GM23338 (cell line): ENCODE measurements around the gene KCNQ5. TPM values are rescaled to one million over a fixed set of nuclear protein-coding genes. Genes with fewer than 3 reads are reported as not detected.

Experiments
- ATAC-seq: fragments of 200-7000 bp; cut with Tn5 transposase; 3 replicates; pipeline ENCODE4 v1.9.1; 2020
- DNase-seq: peaks from one replicate; pipeline ENCODE4 v3.0.0-alpha.2; 2015; ENCODE audit warnings: low spot score
- H2AFZ ChIP-seq: fragments of 200-600 bp; sonication (generic); 2 replicates; pipeline ENCODE4 v1.8.0; 2016; ENCODE audit warnings: antibody characterized with exemption, mild to moderate bottlenecking, moderate library complexity
- H3F3A ChIP-seq: fragments of 200-600 bp; sonication (generic); replicated peaks from 2 replicates; pipeline ENCODE4 v1.8.0; 2017; ENCODE audit warnings: antibody characterized with exemption, mixed run types, low read depth
- H3K27ac ChIP-seq: fragments of 200-600 bp; sonication (generic); 2 replicates; pipeline ENCODE4 v1.6.1; 2016; ENCODE audit warnings: low read depth
- H3K27me3 ChIP-seq: fragments of 200-600 bp; sonication (generic); 2 replicates; pipeline ENCODE4 v1.8.0; 2016; ENCODE audit warnings: mild to moderate bottlenecking, mixed run types, moderate library complexity; ENCODE audit not compliant: insufficient read depth
- H3K36me3 ChIP-seq: fragments of 200-600 bp; sonication (generic); 2 replicates; pipeline ENCODE4 v1.8.0; 2016; ENCODE audit warnings: mild to moderate bottlenecking; ENCODE audit not compliant: insufficient read depth
- H3K4me1 ChIP-seq: fragments of 200-600 bp; sonication (generic); 2 replicates; pipeline ENCODE4 v1.8.0; 2016; ENCODE audit warnings: mild to moderate bottlenecking, moderate library complexity; ENCODE audit not compliant: insufficient read depth
- H3K4me2 ChIP-seq: fragments of 200-600 bp; sonication (generic); 2 replicates; pipeline ENCODE4 v1.7.1; 2017; ENCODE audit warnings: mixed run types
- H3K4me3 ChIP-seq: fragments of 200-600 bp; sonication (generic); 2 replicates; pipeline ENCODE4 v1.6.1; 2016; ENCODE audit warnings: mixed run types
- H3K79me2 ChIP-seq: fragments of 200-600 bp; sonication (generic); replicated peaks from 2 replicates; pipeline ENCODE4 v1.8.0; 2017; ENCODE audit warnings: mild to moderate bottlenecking; ENCODE audit not compliant: insufficient read depth
- H3K9me2 ChIP-seq: fragments of 200-600 bp; sonication (generic); 2 replicates; pipeline ENCODE4 v1.8.0; 2017; ENCODE audit not compliant: insufficient read depth
- H4K20me1 ChIP-seq: fragments of 200-600 bp; sonication (generic); replicated peaks from 2 replicates; pipeline ENCODE4 v1.8.0; 2017; ENCODE audit warnings: mild to moderate bottlenecking; ENCODE audit not compliant: insufficient read depth
- H3K27ac Mint-ChIP-seq: 2 replicates; pipeline ENCODE4 v1.8.0; 2020; ENCODE audit warnings: inconsistent platforms, mild to moderate bottlenecking, moderate library complexity, mixed read lengths
- H3K27me3 Mint-ChIP-seq: 3 replicates; pipeline ENCODE4 v1.8.0; 2022; ENCODE audit warnings: low read depth, mild to moderate bottlenecking, moderate library complexity, mixed read lengths, inconsistent platforms; ENCODE audit not compliant: insufficient read depth, poor library complexity
- H3K36me3 Mint-ChIP-seq: 3 replicates; pipeline ENCODE4 v1.8.0; 2021; ENCODE audit warnings: low read depth, mild to moderate bottlenecking, inconsistent platforms, moderate library complexity, mixed read lengths
- H3K4me1 Mint-ChIP-seq: 3 replicates; pipeline ENCODE4 v1.8.0; 2020; ENCODE audit warnings: mild to moderate bottlenecking, inconsistent platforms, mixed read lengths
- H3K4me3 Mint-ChIP-seq: 3 replicates; pipeline ENCODE4 v1.8.0; 2021; ENCODE audit warnings: moderate library complexity, mild to moderate bottlenecking, inconsistent platforms, mixed read lengths
- H3K9me3 Mint-ChIP-seq: 3 replicates; pipeline ENCODE4 v1.8.0; 2020; ENCODE audit warnings: moderate library complexity, mild to moderate bottlenecking, inconsistent platforms, mixed read lengths
- CREB1 ChIP-seq: fragments of 250-450 bp; sonication (Bioruptor Pico); IDR thresholded peaks from 2 replicates; pipeline ENCODE4 v1.5.0; 2020; ENCODE audit warnings: low read depth, mild to moderate bottlenecking, moderate library complexity
- EZH2 ChIP-seq: fragments of 200-600 bp; sonication (generic); IDR thresholded peaks from one replicate; pipeline ENCODE4 v1.8.0; 2017; ENCODE audit warnings: antibody characterized with exemption, mild to moderate bottlenecking, low read depth; ENCODE audit not compliant: unreplicated experiment
- EZH2phosphoT487 ChIP-seq: fragments of 200-600 bp; sonication (generic); IDR thresholded peaks from one replicate; pipeline ENCODE4 v1.8.1; 2018; ENCODE audit warnings: antibody characterized with exemption; ENCODE audit not compliant: unreplicated experiment
- JUNB ChIP-seq: IDR thresholded peaks from one replicate; pipeline ENCODE4 v1.6.1; 2016; ENCODE audit warnings: antibody characterized with exemption; ENCODE audit not compliant: unreplicated experiment
- NANOG ChIP-seq: IDR thresholded peaks from 2 replicates; pipeline ENCODE4 v1.6.1; 2016; ENCODE audit warnings: antibody characterized with exemption, borderline replicate concordance
- POLR2AphosphoS5 ChIP-seq: IDR thresholded peaks from 2 replicates; pipeline ENCODE4 v1.6.1; 2016; ENCODE audit warnings: antibody characterized with exemption, low read depth
- STAT1 ChIP-seq: IDR thresholded peaks from one replicate; pipeline ENCODE4 v1.6.1; 2016; ENCODE audit warnings: antibody characterized with exemption; ENCODE audit not compliant: unreplicated experiment
- ZNF114 ChIP-seq: fragments of 250-450 bp; sonication (Bioruptor Pico); IDR thresholded peaks from 2 replicates; pipeline ENCODE4 v1.5.0; 2020; ENCODE audit warnings: mild to moderate bottlenecking, moderate library complexity
- polyA plus RNA-seq: library from polyadenylated mRNA; unstranded; fragments of >200 nt; fragmentation: Nextera tagmentation; extraction: Ambion mirVana; gene quantifications from 2 replicates; pipeline ENCODE4 v1.2.1, GENCODE V29; 2016
- total RNA-seq: library from RNA; depleted of rRNA; stranded (reverse); fragments of >200 nt; shearing (Covaris generic); gene quantifications from 2 replicates; pipeline ENCODE4 v1.2.3, GENCODE V29; 2014
- TF ChIP-seq, protein P1 (sequence below): IDR thresholded peaks from one replicate; pipeline ENCODE4 v1.6.1; 2018; ENCODE audit warnings: antibody characterized with exemption; ENCODE audit not compliant: unreplicated experiment
- TF ChIP-seq, protein P2 (sequence below): fragments of 250-450 bp; sonication (Bioruptor Pico); IDR thresholded peaks from 2 replicates; pipeline ENCODE4 v1.5.0; 2020; ENCODE audit warnings: mild to moderate bottlenecking, moderate library complexity
- TF ChIP-seq, protein P3 (sequence below), 2 experiments: fragments of 200-600 bp in 1 of 2; sonication (generic) in 1 of 2; conservative IDR thresholded peaks; 2 replicates each; pipeline versions ENCODE4 v1.5.1 to v1.6.1; 2016 to 2017; ENCODE audit warnings: antibody characterized with exemption in 2 of 2, low read depth in 2 of 2, mild to moderate bottlenecking in 2 of 2, moderate library complexity in 1 of 2
- TF ChIP-seq, protein P4 (sequence below): IDR thresholded peaks from 2 replicates; pipeline ENCODE4 v1.6.1; 2016; ENCODE audit warnings: antibody characterized with exemption

Gene KCNQ5
- total and polyA plus RNA-seq, 2 experiments from 2014 or later = 0.68 to 0.87 TPM

DNA sequence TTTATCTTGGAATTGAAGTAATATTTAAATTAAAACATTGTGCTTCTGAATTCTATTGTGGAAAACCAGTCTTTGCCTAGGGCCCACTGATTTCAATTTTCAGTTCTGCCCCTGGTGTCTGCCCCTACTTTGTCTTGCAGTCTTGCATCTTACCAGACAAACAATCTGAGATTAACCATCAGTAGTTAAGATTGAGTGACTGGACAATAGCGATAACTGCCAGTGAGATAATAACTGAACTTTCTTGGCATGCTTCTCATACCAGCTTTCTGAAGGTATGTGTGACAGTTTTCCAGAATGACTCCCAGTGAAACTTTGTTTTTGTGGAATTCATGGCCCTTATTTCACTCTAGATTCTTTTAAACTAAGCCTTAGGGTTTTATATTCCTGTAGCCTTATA is 53.5 kb downstream of the KCNQ5 start (continued):
- no peak for TF ChIP-seq EZH2
- TF ChIP-seq JUNB = no peak
- TF ChIP-seq, protein P1, sequence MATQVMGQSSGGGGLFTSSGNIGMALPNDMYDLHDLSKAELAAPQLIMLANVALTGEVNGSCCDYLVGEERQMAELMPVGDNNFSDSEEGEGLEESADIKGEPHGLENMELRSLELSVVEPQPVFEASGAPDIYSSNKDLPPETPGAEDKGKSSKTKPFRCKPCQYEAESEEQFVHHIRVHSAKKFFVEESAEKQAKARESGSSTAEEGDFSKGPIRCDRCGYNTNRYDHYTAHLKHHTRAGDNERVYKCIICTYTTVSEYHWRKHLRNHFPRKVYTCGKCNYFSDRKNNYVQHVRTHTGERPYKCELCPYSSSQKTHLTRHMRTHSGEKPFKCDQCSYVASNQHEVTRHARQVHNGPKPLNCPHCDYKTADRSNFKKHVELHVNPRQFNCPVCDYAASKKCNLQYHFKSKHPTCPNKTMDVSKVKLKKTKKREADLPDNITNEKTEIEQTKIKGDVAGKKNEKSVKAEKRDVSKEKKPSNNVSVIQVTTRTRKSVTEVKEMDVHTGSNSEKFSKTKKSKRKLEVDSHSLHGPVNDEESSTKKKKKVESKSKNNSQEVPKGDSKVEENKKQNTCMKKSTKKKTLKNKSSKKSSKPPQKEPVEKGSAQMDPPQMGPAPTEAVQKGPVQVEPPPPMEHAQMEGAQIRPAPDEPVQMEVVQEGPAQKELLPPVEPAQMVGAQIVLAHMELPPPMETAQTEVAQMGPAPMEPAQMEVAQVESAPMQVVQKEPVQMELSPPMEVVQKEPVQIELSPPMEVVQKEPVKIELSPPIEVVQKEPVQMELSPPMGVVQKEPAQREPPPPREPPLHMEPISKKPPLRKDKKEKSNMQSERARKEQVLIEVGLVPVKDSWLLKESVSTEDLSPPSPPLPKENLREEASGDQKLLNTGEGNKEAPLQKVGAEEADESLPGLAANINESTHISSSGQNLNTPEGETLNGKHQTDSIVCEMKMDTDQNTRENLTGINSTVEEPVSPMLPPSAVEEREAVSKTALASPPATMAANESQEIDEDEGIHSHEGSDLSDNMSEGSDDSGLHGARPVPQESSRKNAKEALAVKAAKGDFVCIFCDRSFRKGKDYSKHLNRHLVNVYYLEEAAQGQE = no peak
- TF ChIP-seq NANOG = no peak
- no peak for TF ChIP-seq ZNF114 (CRISPR knock-in tag)
- TF ChIP-seq POLR2AphosphoS5 = no peak
- no peak for TF ChIP-seq EZH2phosphoT487
- no peak for TF ChIP-seq STAT1

DNA sequence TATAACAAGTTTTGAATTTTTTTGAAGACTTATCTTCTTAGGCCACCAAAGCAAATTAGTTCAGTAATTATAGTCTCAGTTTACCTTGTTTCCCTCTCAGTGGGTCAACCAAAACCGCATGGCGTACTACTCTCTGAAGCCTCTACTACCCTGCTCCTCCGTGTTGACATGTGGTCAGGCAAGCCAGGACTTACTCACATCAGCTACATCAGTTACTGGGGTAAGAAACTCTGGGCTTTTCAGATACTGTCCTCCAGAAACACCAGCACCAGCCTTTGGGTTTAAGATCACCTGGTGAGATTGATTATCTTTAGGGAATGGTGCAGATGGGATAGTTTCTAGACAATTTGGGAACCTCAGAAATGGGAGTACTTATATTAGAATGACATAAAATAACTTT is 55.1 kb downstream of the KCNQ5 start:
- Mint-ChIP-seq H3K4me1 (no peaks in the 10 kb centered on the region), H3K4me3 (no peak overlapping the region), H3K9me3 (no peaks in the 10 kb centered on the region), H3K36me3 (no peaks in the 10 kb centered on the region), H3K27ac (no peak overlapping the region), H3K27me3 (no peaks in the 10 kb centered on the region)
- H3K4me1 ChIP-seq = no peaks in the 10 kb centered on the region
- no peak overlapping the region for H3K4me3 ChIP-seq
- H4K20me1 ChIP-seq = no peaks in the 10 kb centered on the region; the same call in 1 of the 2 replicates
- H3K9me2 ChIP-seq = 0 out of 2 replicates have a peak, but pooled peaks cover 3% of the 10 kb centered on the region
- no peak overlapping the region for H3K4me2 ChIP-seq
- H2AFZ ChIP-seq = no peak overlapping the region
- H3F3A ChIP-seq = no peaks in the 10 kb centered on the region
- H3K79me2 ChIP-seq = no peaks in the 10 kb centered on the region
- DNase-seq (no peak), ATAC-seq (no peak)
- no peaks in the 10 kb centered on the region for H3K27me3 ChIP-seq
- TF ChIP-seq, protein P2, sequence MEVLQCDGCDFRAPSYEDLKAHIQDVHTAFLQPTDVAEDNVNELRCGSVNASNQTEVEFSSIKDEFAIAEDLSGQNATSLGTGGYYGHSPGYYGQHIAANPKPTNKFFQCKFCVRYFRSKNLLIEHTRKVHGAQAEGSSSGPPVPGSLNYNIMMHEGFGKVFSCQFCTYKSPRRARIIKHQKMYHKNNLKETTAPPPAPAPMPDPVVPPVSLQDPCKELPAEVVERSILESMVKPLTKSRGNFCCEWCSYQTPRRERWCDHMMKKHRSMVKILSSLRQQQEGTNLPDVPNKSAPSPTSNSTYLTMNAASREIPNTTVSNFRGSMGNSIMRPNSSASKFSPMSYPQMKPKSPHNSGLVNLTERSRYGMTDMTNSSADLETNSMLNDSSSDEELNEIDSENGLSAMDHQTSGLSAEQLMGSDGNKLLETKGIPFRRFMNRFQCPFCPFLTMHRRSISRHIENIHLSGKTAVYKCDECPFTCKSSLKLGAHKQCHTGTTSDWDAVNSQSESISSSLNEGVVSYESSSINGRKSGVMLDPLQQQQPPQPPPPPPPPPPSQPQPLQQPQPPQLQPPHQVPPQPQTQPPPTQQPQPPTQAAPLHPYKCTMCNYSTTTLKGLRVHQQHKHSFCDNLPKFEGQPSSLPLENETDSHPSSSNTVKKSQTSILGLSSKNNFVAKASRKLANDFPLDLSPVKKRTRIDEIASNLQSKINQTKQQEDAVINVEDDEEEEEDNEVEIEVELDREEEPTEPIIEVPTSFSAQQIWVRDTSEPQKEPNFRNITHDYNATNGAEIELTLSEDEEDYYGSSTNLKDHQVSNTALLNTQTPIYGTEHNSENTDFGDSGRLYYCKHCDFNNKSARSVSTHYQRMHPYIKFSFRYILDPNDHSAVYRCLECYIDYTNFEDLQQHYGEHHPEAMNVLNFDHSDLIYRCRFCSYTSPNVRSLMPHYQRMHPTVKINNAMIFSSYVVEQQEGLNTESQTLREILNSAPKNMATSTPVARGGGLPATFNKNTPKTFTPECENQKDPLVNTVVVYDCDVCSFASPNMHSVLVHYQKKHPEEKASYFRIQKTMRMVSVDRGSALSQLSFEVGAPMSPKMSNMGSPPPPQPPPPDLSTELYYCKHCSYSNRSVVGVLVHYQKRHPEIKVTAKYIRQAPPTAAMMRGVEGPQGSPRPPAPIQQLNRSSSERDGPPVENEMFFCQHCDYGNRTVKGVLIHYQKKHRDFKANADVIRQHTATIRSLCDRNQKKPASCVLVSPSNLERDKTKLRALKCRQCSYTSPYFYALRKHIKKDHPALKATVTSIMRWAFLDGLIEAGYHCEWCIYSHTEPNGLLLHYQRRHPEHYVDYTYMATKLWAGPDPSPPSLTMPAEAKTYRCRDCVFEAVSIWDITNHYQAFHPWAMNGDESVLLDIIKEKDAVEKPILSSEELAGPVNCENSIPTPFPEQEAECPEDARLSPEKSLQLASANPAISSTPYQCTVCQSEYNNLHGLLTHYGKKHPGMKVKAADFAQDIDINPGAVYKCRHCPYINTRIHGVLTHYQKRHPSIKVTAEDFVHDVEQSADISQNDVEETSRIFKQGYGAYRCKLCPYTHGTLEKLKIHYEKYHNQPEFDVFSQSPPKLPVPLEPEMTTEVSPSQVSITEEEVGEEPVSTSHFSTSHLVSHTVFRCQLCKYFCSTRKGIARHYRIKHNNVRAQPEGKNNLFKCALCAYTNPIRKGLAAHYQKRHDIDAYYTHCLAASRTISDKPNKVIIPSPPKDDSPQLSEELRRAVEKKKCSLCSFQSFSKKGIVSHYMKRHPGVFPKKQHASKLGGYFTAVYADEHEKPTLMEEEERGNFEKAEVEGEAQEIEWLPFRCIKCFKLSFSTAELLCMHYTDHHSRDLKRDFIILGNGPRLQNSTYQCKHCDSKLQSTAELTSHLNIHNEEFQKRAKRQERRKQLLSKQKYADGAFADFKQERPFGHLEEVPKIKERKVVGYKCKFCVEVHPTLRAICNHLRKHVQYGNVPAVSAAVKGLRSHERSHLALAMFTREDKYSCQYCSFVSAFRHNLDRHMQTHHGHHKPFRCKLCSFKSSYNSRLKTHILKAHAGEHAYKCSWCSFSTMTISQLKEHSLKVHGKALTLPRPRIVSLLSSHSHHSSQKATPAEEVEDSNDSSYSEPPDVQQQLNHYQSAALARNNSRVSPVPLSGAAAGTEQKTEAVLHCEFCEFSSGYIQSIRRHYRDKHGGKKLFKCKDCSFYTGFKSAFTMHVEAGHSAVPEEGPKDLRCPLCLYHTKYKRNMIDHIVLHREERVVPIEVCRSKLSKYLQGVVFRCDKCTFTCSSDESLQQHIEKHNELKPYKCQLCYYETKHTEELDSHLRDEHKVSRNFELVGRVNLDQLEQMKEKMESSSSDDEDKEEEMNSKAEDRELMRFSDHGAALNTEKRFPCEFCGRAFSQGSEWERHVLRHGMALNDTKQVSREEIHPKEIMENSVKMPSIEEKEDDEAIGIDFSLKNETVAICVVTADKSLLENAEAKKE (CRISPR knock-in tag) = no peak
- TF ChIP-seq ZNF114 (CRISPR knock-in tag) (no peak), EZH2phosphoT487 (no peak), STAT1 (no peak), JUNB (no peak), CREB1 (CRISPR knock-in tag) (no peak), NANOG (no peak)
- TF ChIP-seq, protein P3, sequence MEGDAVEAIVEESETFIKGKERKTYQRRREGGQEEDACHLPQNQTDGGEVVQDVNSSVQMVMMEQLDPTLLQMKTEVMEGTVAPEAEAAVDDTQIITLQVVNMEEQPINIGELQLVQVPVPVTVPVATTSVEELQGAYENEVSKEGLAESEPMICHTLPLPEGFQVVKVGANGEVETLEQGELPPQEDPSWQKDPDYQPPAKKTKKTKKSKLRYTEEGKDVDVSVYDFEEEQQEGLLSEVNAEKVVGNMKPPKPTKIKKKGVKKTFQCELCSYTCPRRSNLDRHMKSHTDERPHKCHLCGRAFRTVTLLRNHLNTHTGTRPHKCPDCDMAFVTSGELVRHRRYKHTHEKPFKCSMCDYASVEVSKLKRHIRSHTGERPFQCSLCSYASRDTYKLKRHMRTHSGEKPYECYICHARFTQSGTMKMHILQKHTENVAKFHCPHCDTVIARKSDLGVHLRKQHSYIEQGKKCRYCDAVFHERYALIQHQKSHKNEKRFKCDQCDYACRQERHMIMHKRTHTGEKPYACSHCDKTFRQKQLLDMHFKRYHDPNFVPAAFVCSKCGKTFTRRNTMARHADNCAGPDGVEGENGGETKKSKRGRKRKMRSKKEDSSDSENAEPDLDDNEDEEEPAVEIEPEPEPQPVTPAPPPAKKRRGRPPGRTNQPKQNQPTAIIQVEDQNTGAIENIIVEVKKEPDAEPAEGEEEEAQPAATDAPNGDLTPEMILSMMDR (conservative IDR thresholded peaks at IDR 0.05; ENCODE audit: low read depth in 2 of 2) = no peak
- TF ChIP-seq, protein P4, sequence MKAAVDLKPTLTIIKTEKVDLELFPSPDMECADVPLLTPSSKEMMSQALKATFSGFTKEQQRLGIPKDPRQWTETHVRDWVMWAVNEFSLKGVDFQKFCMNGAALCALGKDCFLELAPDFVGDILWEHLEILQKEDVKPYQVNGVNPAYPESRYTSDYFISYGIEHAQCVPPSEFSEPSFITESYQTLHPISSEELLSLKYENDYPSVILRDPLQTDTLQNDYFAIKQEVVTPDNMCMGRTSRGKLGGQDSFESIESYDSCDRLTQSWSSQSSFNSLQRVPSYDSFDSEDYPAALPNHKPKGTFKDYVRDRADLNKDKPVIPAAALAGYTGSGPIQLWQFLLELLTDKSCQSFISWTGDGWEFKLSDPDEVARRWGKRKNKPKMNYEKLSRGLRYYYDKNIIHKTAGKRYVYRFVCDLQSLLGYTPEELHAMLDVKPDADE = no peak
- no peaks in the 10 kb centered on the region for H3K36me3 ChIP-seq
- H3K27ac ChIP-seq = no peak overlapping the region
